Activated naive CD4-positive, alpha-beta T cell treated with anti-CD3 and anti-CD28 coated beads, Interleukin-2, amount 50 U/mL, for 72 hours (primary cell): ENCODE results near the gene MCTP1. TPM values are rescaled to one million over a fixed set of nuclear protein-coding genes. Genes with fewer than 3 reads are reported as not detected.

Experiments
- ATAC-seq, 2 donors: fragments of 150-1000 bp; cut with Tn5 transposase; 2 replicates each; pipeline ENCODE4 v1.10.0; 2021; ENCODE audit warnings: mild to moderate bottlenecking in 2 of 2, moderate library complexity in 2 of 2
- DNase-seq, 2 donors: peaks; one replicate each; pipeline ENCODE4 v3.0.0; 2021 to 2022; ENCODE audit warnings: low spot score in 2 of 2
- H3K27ac Mint-ChIP-seq, 2 donors: one replicate each; pipeline ENCODE4 v1.8.0; 2022; ENCODE audit warnings: mild to moderate bottlenecking in 2 of 2, mixed read lengths in 2 of 2
- H3K36me3 Mint-ChIP-seq, 2 donors: one replicate each; pipeline ENCODE4 v1.8.0; 2022; ENCODE audit warnings: mixed read lengths in 2 of 2
- H3K9me3 Mint-ChIP-seq, 2 donors: one replicate each; pipeline ENCODE4 v1.8.0; 2022; ENCODE audit warnings: mixed read lengths in 2 of 2
- total RNA-seq, 2 donors: library from RNA; stranded (reverse); gene quantifications; one replicate each; pipeline ENCODE4 v1.2.3, GENCODE V29; 2022

MCTP1 gene
- total RNA-seq, 2 donors from 2014 or later: 0.87 to 0.93 TPM

DNA sequence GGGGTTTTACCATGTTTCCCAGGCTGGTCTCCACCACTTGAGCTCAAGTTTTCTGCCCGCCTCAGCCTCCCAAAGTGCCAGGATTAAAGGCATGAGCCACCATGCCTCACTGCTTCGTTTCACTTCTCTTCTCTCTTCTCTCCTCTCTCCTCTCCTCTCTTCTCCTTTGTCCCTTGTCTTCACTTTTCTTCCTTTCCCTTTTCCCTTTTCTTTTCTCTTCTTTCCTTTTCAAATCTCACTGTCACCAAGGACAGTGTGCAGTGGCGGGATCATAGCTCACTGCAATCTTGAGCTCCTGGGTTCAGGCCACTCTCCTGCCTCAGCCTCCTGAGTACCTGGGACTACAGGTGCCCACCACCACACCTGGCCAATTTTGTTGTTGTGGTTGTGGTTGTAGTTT lies 617.0 kb downstream of the MCTP1 start:
- DNase-seq (no peak), ATAC-seq (no peak)
- Mint-ChIP-seq H3K36me3 (peaks cover 0 to 16% of the 10 kb centered on the region in 2 donors), H3K27ac (no peak overlapping the region), H3K9me3 (no peaks in the 10 kb centered on the region)

DNA sequence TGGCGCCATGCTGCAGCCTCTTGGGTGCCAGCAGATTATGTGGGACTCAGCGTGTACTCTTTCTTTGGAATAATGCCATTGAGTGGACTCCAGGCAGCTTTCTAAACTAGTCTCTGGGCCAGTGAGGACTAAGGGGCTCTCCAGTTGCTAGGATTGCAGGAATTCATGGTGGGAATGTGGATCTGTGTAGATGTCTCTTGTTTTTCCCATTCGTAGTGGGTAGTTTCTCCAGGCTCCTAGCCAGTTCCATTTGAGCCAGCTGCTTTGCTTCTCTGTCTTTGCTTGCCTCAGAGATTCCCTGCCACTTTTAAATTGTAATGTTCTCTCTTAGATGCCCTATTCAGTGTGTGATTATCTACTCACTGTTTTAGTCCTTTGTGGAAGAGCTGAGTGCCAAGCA lies 623.8 kb downstream of the MCTP1 start:
- DNase-seq (no peak), ATAC-seq (no peak)
- H3K36me3 Mint-ChIP-seq: peaks cover 38 to 42% of the 10 kb centered on the region in 2 donors
- peaks cover 23 to 31% of the 10 kb centered on the region in 2 donors for H3K9me3 Mint-ChIP-seq
- no peak overlapping the region for H3K27ac Mint-ChIP-seq

DNA sequence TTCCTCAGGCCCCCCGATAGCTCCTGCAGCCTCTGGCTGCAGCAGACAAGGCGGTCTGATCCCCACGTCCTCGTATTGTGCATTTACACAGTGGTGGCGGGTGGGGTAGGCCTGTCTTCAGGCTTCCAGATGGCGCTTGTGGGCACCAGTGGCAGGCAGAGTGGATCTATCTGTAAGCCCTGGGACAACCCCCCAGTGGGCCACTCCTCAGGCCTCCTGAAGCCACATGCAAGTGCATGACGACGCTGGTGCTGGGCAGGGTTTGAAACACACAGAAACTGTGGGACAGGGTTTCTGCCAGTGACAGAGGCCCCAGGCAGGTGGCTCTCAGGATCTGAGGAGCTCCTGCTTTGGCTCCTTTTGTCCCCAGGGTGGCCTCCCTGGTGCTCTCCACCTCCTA lies 624.4 kb downstream of the MCTP1 start:
- no peak for DNase-seq
- Mint-ChIP-seq H3K9me3 (peaks cover 24 to 35% of the 10 kb centered on the region in 2 donors), H3K36me3 (peaks cover 44 to 48% of the 10 kb centered on the region in 2 donors), H3K27ac (no peak overlapping the region)
- ATAC-seq: no peak

GRCh38 chr5:94658272-94658671 lies 626.6 kb downstream of the MCTP1 start:
- Mint-ChIP-seq H3K27ac (no peak overlapping the region), H3K9me3 (peaks cover 24 to 42% of the 10 kb centered on the region in 2 donors), H3K36me3 (peaks cover 51 to 71% of the 10 kb centered on the region in 2 donors)
- DNase-seq (no peak), ATAC-seq (no peak)

Other genes with a start within 250 kb of the MCTP1 start
- not detected for gene FAM81B, start 106.3 kb upstream of the MCTP1 start, total RNA-seq